Ovary (tissue), 3 donors: ENCODE data around the gene RPRD1B.

Experiments used
- EP300 ChIP-seq: sonication (generic); formaldehyde crosslinking; IDR thresholded peaks from one replicate; pipeline ENCODE4 v1.6.1; 2017; ENCODE audit warnings: antibody characterized with exemption
- POLR2A ChIP-seq: fragments of 450-650 bp; IDR thresholded peaks from one replicate; pipeline ENCODE4 v1.6.1; 2017; ENCODE audit warnings: antibody characterized with exemption, mild to moderate bottlenecking, moderate library complexity
- TF ChIP-seq, protein P1 (sequence below), 3 donors: fragments of 450-650 bp in 2 of 3; fragments of 200-600 bp in 1 of 3; IDR thresholded peaks; one replicate each; pipeline versions ENCODE4 v1.5.1 to v1.8.0; 2016 to 2022; ENCODE audit warnings: antibody characterized with exemption in 3 of 3, mild to moderate bottlenecking in 1 of 3
- donor health status: DM: no; HTN: no; CAD: no.

GRCh38 chr20:38033330-38034107 is at the start of gene RPRD1B, which contains the start of gene TTI1:
- TF ChIP-seq, protein P1, sequence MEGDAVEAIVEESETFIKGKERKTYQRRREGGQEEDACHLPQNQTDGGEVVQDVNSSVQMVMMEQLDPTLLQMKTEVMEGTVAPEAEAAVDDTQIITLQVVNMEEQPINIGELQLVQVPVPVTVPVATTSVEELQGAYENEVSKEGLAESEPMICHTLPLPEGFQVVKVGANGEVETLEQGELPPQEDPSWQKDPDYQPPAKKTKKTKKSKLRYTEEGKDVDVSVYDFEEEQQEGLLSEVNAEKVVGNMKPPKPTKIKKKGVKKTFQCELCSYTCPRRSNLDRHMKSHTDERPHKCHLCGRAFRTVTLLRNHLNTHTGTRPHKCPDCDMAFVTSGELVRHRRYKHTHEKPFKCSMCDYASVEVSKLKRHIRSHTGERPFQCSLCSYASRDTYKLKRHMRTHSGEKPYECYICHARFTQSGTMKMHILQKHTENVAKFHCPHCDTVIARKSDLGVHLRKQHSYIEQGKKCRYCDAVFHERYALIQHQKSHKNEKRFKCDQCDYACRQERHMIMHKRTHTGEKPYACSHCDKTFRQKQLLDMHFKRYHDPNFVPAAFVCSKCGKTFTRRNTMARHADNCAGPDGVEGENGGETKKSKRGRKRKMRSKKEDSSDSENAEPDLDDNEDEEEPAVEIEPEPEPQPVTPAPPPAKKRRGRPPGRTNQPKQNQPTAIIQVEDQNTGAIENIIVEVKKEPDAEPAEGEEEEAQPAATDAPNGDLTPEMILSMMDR (IDR thresholded peaks at IDR 0.05), result peak in 1 of 3 donors; percentile 13
- TF ChIP-seq POLR2A, result peak; percentile 66
- TF ChIP-seq EP300, result no peak
